WERI-Rb-1 (cell line): ENCODE results near the gene ZFYVE21.
A peak's percentile ranks its signal among the peaks of the same experiment; 100 is the strongest.

Source experiments
- DNase-seq: peaks from one replicate; pipeline ENCODE4 v3.0.0-alpha.2; 2020
- H3K27ac ChIP-seq: fragments of 250-450 bp; sonication (Bioruptor Pico); 2 replicates; pipeline ENCODE4 v1.5.1; 2020; ENCODE audit warnings: mild to moderate bottlenecking, moderate library complexity
- H3K27me3 ChIP-seq: fragments of 250-450 bp; sonication (Bioruptor Pico); 2 replicates; pipeline ENCODE4 v1.5.1; 2021; ENCODE audit warnings: mild to moderate bottlenecking, low read depth, moderate library complexity; ENCODE audit not compliant: insufficient read depth, severe bottlenecking
- H3K36me3 ChIP-seq: fragments of 250-450 bp; sonication (Bioruptor Pico); 2 replicates; pipeline ENCODE4 v1.5.1; 2020; ENCODE audit warnings: mild to moderate bottlenecking, moderate library complexity
- H3K4me3 ChIP-seq: 2 replicates; pipeline ENCODE4 v1.5.1; 2011; ENCODE audit warnings: low read depth, mild to moderate bottlenecking, control low read depth, low read length
- H3K9me3 ChIP-seq: fragments of 250-450 bp; sonication (Bioruptor Pico); 2 replicates; pipeline ENCODE4 v1.5.1; 2021; ENCODE audit warnings: mild to moderate bottlenecking, moderate library complexity; ENCODE audit not compliant: severe bottlenecking
- CTCF ChIP-seq: IDR thresholded peaks from 2 replicates; pipeline ENCODE4 v1.5.1; 2011; ENCODE audit warnings: low read depth, mild to moderate bottlenecking, control low read depth, inconsistent platforms, low read length

ZFYVE21 gene

GRCh38 chr14:103715052-103716000, at the start of gene ZFYVE21, which contains the start of gene XRCC3:
ZFYVE21 (plus strand) TSS chr14:103715810; CDS start chr14:103715842, 32 bp downstream.
XRCC3 (minus strand) TSS chr14:103715451; CDS start chr14:103711087, 4,364 bp downstream.
- no peak for TF ChIP-seq CTCF
- peak within 1 kb of the TSS; percentile 92 for H3K27ac ChIP-seq

GRCh38 chr14:103667671-103668070, 47.9 kb upstream of the ZFYVE21 start:
- Histone ChIP-seq H3K4me3 (no peak overlapping the region), H3K27me3 (no peaks in the 10 kb centered on the region), H3K36me3 (peaks cover 88% of the 10 kb centered on the region), H3K27ac (no peak overlapping the region), H3K9me3 (no peaks in the 10 kb centered on the region)
- no peak for TF ChIP-seq CTCF
- no peak for DNase-seq

More at GRCh38 chr14:103715052-103716000, at the start of gene ZFYVE21, which contains the start of gene XRCC3:
- Histone ChIP-seq H3K27me3 (no peaks in the 10 kb centered on the region), H3K9me3 (no peaks in the 10 kb centered on the region), H3K36me3 (peaks cover 38% of the 10 kb centered on the region), H3K4me3 (peak within 1 kb of the TSS; percentile 69)
- DNase-seq: peak; percentile 99

- Histone ChIP-seq H3K36me3 (peaks cover 88% of the 10 kb centered on the region), H3K9me3 (no peaks in the 10 kb centered on the region)
Observed at GRCh38 chr14:103668117-103668516, 47.5 kb upstream of the ZFYVE21 start.

GRCh38 chr14:103669370-103669769, 46.2 kb upstream of the ZFYVE21 start:
- TF ChIP-seq CTCF: no peak
- peaks cover 86% of the 10 kb centered on the region for H3K36me3 ChIP-seq

More at GRCh38 chr14:103668117-103668516, 47.5 kb upstream of the ZFYVE21 start:
- Histone ChIP-seq H3K4me3 (no peak overlapping the region), H3K27ac (no peak overlapping the region), H3K27me3 (no peaks in the 10 kb centered on the region)
- no peak for TF ChIP-seq CTCF
- DNase-seq: no peak

GRCh38 chr14:103671911-103672310, 43.7 kb upstream of the ZFYVE21 start:
- DNase-seq: no peak
- H3K27ac ChIP-seq: no peak overlapping the region
- peaks cover 93% of the 10 kb centered on the region for H3K36me3 ChIP-seq
- H3K4me3 ChIP-seq: no peak overlapping the region
- no peaks in the 10 kb centered on the region for H3K9me3 ChIP-seq
- no peak for TF ChIP-seq CTCF
- no peaks in the 10 kb centered on the region for H3K27me3 ChIP-seq

More at GRCh38 chr14:103669370-103669769, 46.2 kb upstream of the ZFYVE21 start:
- no peak for DNase-seq
- Histone ChIP-seq H3K27ac (no peak overlapping the region), H3K9me3 (no peaks in the 10 kb centered on the region), H3K27me3 (no peaks in the 10 kb centered on the region), H3K4me3 (no peak overlapping the region)
